HG03159 (cell line): ENCODE measurements around the gene GAK.
"Not testable (repeated sequence)": the region's sequence is repeated elsewhere in the genome, so short reads cannot be mapped to it uniquely, and the experiment has no call there.

ENCODE experiments used
- ATAC-seq: cut with Tn5 transposase; IDR thresholded peaks from one replicate; pipeline ENCODE4 v1.9.1; 2021; ENCODE audit warnings: mild to moderate bottlenecking, moderate library complexity; ENCODE audit not compliant: unreplicated experiment

Gene GAK

DNA sequence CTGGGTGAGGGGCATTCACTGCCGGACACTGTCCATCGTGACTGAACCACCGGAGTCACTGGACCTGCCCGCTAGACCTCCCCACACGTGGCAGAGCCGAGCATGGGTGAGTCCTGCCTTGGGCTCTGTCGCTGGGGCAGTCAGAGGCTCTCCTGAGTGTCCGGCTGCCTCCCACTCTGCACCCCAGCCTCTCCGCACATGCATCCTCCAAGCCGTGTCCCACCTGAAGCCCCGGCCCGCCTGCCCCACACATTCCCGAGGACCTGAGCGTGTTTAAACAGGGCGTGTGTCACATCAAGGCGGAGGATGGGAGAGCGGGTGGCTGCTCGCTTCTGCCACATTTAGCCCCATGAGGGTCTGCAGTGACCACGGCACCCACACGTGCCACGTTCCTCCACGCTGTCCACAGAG, 110.9 kb downstream of the GAK start:
- ATAC-seq, result no peak

DNA sequence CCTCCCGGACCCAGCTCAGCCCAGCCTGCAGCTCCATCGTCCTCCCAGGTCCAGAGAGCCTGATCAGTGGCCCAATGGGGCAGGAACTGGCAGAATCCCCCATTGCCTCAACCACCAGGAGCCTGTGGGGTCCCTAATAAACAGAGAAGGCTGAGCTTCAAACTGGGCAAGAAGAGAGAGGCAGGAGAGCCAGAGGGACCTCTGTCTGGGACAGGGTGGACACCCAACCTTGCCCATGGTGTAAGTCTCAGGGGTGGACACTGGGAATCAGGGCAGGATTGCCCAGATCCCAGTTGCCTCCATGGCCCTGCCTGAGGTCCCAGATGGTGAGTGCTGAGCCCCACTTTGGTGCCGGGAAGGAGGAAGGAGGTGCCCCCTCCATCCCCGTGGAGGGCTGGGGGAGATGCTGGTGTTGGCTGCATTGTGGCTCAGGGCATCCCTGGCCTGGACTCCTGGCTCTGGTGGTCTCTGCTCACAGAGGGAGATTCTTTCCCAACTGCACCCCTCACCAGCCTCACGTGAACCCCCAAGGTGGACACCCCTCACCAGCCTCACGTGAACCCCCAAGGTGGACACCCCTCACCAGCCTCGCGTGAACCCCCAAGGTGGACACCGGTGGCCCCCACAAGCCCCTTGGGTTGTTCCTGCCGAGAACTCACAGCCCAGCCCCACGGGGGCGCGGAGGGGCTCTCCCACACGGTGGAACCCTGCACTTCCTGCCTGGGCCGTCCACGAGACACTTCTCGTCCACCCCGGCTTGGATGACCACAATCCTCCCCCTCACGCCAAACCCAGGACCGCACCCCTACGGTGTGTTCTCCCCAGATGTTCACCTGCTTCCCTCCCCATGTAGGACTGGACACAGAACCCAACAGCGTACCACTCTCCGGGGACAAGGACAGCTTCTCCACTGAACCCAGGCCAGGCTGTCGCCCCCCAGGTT, 111.6 kb downstream of the GAK start:
- no peak for ATAC-seq

DNA sequence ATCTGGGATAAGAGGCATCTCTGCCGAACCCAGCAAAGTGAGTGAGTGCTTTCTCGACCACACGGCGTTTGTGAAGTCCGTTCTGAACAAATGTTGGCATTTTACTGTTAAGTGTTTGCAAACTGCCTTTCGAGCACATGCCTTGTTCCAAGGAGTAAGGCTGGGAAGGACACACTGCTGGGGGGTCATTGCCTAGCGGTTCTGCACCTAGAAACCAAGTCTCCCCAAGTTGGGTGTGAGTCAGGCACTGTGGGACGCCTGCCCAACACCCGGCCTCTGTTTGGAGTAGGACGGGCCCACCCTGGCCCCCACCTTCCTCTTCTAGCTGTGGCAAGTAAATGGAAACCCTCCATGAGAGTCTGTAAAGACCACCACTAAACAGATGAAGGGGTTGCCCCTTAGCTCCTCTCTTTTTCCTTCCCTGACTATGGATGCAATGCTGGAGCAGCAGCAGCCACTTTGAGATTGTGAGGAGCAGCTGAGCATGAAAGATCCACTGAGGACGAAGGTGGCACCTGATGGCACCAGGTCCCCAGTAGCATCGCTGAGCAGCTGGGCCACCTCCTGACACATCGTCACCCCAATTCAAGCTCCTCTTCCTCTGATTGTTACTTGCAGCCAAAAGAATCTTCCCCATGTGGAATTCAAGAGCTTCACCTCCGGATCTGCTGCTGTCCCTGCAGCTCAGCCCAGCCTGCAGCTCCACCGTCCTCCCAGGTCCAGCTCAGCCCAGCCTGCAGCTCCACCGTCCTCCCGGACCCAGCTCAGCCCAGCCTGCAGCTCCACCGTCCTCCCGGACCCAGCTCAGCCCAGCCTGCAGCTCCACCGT, 112.5 kb downstream of the GAK start:
- ATAC-seq, result no peak

DNA sequence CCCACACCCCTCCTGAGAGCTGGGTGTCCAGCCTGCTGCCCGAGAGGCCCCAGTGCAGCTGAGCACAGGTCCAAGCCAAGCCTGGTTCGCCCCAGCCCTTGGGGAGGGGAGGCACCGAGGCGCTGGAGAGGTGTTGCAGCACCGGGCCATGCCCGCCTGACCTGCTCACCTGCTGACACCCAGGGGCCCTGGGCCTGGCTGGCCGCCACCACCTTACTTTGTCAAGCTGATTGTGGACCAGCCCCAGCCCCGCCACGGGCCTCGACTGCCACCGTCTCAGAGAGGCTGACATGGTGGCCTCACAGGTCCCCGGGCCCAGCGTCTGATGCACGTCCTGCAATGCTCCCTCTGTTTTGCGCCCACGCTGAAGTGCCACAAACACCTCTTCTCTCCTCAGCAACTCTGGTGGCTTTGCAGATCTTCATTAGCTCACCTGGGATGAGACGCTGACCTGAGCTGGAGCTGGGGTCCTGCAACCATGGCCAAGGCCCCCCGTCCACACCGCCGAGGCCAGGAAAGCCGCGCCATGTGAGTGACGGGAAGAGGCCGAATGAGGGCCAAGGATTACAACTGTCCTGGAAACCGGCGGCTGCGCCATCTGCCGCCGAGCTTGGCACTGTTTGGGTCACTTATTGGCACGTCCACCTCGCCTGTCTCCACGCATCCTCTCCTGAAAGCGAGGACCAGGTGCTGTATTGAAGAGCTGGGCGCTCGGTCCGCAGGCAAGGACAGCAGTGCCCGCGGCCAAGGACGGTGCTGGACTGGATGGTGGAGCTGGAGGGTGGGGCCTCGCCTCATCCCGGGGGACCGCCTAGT, 113.8 kb downstream of the GAK start:
- ATAC-seq, result no peak

DNA sequence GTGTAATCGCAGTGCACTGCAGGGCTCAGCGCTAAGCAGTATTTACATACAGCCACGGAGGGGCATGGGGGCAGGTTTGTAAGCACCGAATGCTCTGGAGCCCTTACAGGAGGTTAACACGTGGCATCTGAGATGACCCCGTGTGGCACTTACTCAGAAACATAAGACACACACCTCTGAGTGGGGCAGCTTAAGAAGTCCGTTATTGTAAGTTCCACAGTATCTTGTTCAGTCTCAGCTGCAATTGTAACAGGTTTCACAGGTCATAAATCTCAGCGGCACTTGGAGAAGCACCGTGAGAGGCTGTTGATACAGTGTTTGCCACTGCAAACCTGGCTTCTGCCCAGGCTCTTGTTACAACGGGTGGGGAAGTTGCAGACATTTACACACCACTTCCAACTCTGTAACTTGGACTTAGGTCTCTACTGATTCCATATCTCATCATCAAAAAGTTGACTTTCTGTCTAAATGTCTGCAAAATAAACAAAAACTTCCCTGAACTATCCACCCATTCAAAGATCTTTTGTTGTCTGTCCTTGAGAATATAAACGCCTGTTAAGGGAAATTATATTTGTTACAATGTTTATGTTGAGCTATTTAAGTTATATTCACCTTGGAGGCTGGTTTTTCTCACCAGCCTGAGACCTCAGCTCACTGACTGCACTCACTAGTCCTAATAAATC, 116.5 kb downstream of the GAK start:
- ATAC-seq, result no peak

DNA sequence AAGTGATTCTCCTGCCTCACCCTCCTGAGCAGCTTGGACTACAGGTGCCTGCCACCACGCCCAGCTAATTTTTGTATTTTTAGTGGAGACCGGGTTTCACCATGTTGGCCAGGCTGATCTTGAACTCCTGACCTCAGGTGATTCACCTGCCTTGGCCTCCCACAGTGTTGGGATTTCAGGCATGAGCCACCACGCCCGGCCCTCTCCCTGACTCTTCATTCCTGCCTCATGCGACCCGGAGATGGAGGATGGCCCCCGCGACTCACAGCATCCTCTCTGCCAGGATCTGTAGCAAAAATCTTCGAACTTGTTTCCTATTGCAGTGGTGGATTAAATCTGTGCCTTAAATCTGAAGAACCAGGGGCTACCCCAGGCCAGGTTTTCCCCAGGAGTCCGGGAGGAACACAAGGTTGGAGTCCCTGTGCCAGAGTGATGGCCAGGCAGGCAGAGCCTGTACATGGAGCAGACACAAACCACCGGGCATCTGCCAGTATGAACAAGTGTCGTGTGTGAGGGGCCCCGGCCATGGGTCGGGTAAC, 117.7 kb downstream of the GAK start:
- ATAC-seq, result no peak

DNA sequence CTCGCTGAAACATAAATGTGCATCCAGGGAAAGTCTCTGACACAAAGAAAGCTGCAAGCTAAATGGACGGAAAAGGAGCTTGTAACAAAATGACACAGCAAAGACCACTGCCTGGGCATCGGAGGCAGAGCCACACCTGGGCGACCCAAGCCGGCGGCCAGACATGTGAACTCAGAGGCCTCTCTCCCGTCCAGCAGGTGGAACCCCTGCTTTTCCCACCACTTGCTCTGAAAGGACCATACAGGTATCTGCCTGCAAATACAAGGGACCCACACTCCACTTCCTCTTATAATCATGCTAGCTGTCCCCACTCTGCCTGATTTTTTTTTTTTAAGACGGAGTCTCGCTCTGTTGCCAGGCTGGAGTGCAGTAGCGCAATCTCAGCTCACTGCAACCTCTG, 118.2 kb downstream of the GAK start:
- no peak for ATAC-seq

DNA sequence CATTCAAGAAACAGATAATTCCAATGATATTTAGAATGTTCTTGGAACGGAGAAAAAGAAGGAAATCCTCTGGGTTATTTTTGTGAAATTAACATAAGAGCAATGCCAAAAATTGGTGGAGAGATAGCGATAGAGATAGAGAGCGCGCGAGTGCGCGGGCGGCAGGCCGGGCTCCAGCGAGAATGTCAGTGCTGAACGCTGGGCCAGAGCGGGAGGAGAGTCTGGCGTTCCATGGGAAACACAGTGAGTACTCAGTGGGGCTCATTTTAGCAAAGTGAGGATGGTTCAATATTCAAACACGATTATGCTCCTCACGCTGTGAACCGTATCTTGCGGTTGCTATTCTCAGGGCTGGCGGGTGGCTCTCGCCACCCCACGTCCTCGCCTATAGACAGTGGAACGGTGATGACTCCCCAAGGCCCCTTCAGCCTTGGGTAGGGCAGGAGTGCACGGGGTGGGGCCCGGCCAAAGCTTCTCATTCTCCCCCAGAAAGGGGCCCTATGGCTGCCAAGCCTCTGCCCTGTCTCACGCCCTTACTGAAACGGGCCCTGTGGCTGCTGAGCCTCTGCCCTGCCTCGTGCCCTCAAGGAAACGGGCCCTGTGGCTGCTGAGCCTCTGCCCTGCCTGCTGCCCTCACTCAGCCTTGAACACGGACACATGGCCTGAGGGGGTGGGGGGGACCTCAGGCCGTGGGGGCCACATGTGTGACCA, 123.1 kb downstream of the GAK start:
- ATAC-seq, result no peak

DNA sequence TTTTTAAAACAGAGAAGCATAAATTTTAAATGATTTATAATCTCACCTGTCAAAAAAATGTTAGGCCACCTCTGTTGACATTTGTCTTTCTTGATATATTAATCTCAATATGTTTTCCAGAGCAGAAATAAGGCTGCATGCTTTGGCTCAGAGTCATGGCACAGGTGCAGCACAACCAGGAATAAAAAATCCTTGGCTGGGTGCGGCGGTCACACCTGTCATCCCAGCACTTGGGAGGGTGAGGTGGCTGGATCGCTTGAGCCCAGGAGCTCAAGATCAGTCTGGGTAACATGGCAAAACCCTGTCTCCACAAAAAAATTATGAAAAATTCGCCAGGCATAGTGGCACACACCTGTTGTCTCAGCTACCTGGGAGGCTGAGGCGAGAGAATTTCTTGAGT, 124.3 kb downstream of the GAK start:
- ATAC-seq, result no peak

DNA sequence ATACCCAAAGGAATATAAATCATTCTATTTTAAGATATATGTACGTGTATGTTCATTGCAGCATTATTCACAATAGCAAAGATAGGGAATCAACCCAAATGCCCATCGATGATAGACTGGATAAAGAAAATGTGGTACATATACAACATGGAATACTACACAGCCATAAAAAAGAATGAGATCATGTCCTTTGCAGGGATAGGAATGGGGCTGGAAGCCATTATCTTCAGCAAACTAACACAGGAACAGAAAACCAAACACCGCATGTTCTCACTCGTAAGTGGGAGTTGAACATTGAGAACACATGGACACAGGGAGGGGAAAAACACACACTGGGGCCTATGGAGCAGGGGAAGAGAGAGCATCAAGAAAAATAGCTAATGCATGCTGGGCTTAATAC, 125.1 kb downstream of the GAK start:
- not testable (repeated sequence) for ATAC-seq

DNA sequence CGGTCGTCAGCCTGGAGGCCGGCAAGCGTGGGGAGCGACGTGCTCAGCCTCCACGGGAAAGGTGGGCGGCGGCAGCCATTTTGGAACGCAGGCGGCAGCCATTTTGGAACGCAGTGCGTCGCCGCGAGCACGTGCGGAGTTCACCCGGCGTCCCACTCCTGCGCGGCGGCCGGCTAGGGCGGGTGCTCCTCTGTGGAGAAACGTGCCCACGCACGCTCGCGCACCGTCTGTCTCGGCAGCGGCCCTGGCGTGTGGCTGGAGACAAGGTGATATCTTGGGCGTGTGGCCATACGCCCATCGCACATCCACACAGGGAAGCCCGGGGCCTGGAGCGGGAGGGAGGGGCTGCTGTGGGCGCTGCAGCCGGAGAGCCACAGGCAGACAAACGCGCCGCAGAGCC, 127.3 kb downstream of the GAK start:
- ATAC-seq, result no peak

DNA sequence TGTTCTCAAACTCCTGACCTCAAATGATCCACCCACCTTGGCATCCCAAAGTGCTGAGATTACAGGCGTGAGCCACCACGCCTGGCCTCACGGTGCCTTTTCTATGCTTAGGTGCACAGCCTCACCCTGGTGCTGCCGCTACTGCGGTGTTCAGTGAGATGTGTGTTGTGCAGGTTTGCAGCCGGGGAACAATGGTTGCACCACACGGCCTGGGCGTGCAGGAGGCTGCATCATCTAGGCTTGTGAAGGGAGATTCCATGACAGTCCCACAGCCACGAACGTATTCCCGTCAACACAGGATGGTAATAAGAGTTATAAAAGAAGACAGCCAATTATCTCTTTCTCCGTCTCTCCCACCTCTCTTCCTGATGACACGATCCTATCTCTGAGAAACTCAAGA, 128.2 kb downstream of the GAK start:
- ATAC-seq, result no peak

DNA sequence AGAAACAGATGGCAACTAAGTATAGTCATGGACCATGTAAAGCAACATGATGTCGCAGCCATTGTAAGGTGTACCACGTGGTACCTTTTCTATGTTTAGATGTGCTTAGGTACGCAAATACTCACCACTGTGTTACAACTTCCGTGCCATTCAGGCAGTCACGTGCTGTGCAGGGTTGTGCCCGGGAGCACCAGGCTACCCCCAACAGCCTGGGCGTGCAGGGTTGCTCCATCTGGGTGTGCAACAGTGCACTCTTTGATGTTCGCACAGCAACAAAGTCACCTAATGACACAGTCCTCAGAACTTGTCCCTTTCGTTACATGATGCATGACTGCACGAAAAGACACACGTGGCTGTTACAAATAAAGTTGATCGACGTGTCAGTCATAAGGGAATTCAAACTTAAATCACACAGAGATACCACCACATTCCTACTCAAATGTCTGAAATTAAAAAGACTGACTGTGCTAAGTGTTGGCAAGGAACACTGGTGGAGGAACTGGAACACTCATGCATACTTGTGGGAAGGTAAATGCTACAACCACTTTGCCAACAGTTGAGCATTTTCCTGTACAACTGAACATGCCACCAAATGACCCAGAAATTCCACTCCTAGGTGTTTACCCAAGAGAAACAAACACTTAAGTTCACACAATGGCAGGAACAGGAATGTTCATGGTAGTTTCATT, 130.5 kb downstream of the GAK start:
- no peak for ATAC-seq
